Loucy (cell line): ENCODE measurements around the gene GNG13.

Source experiments
- H2AFZ ChIP-seq: fragments of 200-600 bp; sonication (generic); 2 replicates; pipeline ENCODE4 v1.6.0; 2016; ENCODE audit warnings: antibody characterized with exemption, mild to moderate bottlenecking, low read length, moderate library complexity
- H3F3A ChIP-seq: fragments of 200-600 bp; 2 replicates; pipeline ENCODE4 v1.6.0; 2016; ENCODE audit warnings: antibody characterized with exemption, low read depth, mild to moderate bottlenecking
- H3K27me3 ChIP-seq: fragments of 200-600 bp; sonication (generic); 2 replicates; pipeline ENCODE4 v1.6.1; 2014; ENCODE audit warnings: low read length, mild to moderate bottlenecking; ENCODE audit not compliant: insufficient read depth, poor library complexity, severe bottlenecking
- H3K36me3 ChIP-seq: fragments of 200-600 bp; sonication (generic); 2 replicates; pipeline ENCODE4 v1.6.1; 2016; ENCODE audit warnings: low read length; ENCODE audit not compliant: insufficient read depth
- H3K4me1 ChIP-seq: fragments of 200-600 bp; sonication (generic); 2 replicates; pipeline ENCODE4 v1.5.1; 2014; ENCODE audit warnings: low read length, mild to moderate bottlenecking; ENCODE audit not compliant: insufficient read depth, poor library complexity, severe bottlenecking
- H3K4me2 ChIP-seq: fragments of 200-600 bp; sonication (generic); 2 replicates; pipeline ENCODE4 v1.6.0; 2014; ENCODE audit warnings: antibody characterized with exemption, low read length, low read depth, mild to moderate bottlenecking; ENCODE audit not compliant: poor library complexity, severe bottlenecking
- H3K4me3 ChIP-seq: fragments of 200-600 bp; sonication (generic); 2 replicates; pipeline ENCODE4 v1.5.1; 2014; ENCODE audit warnings: low read length, mild to moderate bottlenecking, mixed read lengths; ENCODE audit not compliant: poor library complexity, severe bottlenecking
- H3K79me2 ChIP-seq: fragments of 200-600 bp; sonication (generic); 2 replicates; pipeline ENCODE4 v1.6.1; 2014; ENCODE audit warnings: low read length; ENCODE audit not compliant: insufficient read depth
- H3K9ac ChIP-seq: fragments of 200-600 bp; sonication (generic); 2 replicates; pipeline ENCODE4 v1.6.0; 2014; ENCODE audit warnings: mild to moderate bottlenecking, low read depth, low read length, moderate library complexity; ENCODE audit not compliant: poor library complexity, severe bottlenecking
- H3K9me2 ChIP-seq: fragments of 200-600 bp; sonication (generic); replicated peaks from 2 replicates; pipeline ENCODE4 v1.6.1; 2016; ENCODE audit warnings: low read depth, low read length, mixed read lengths
- H3K9me3 ChIP-seq: fragments of 200-600 bp; sonication (generic); 2 replicates; pipeline ENCODE4 v1.6.1; 2014; ENCODE audit warnings: mild to moderate bottlenecking, antibody characterized with exemption, low read length, low read depth; ENCODE audit not compliant: insufficient read depth
- H4K20me1 ChIP-seq: fragments of 200-600 bp; sonication (generic); 2 replicates; pipeline ENCODE4 v1.6.0; 2014; ENCODE audit warnings: antibody characterized with exemption, low read length, mild to moderate bottlenecking; ENCODE audit not compliant: insufficient read depth, poor library complexity, severe bottlenecking
- EZH2phosphoT487 ChIP-seq: fragments of 200-600 bp; IDR thresholded peaks from 2 replicates; pipeline ENCODE4 v1.6.1; 2018; ENCODE audit warnings: antibody characterized with exemption, mild to moderate bottlenecking, moderate library complexity, borderline replicate concordance
- TF ChIP-seq, protein P1 (sequence below): fragments of 200-600 bp; sonication (generic); conservative IDR thresholded peaks from 2 replicates; pipeline ENCODE4 v1.5.1; 2014; ENCODE audit warnings: mild to moderate bottlenecking, antibody characterized with exemption, low read length

Gene GNG13

DNA sequence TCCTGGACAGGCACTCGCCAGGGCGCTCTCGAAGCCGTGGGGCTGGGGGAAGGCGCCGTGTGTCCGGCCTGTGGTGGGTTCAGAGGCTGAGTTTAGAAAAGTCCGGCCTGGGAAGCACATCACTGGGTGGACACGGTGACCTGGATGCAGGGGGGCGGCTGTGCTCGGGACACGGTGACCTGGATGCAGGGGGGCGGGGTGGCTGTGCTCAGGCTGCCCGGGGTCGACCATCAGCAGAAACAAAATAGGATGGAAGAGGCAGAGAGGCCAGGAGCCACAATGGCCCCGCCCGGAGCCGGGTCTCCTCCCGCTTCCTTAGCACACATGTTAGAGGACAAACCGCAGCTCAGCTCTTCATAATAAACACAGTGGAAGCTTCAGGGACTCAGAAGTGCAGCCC, 43.2 kb upstream of the GNG13 start:
- Histone ChIP-seq H3K9ac (no peak overlapping the region), H3K4me3 (no peak overlapping the region), H3K9me2 (no peaks in the 10 kb centered on the region), H3K9me3 (no peaks in the 10 kb centered on the region; the same call in 1 of the 2 replicates), H3F3A (no peaks in the 10 kb centered on the region), H2AFZ (no peak overlapping the region), H3K4me2 (no peak overlapping the region), H4K20me1 (no peaks in the 10 kb centered on the region), H3K79me2 (no peaks in the 10 kb centered on the region), H3K4me1 (no peaks in the 10 kb centered on the region), H3K36me3 (no peaks in the 10 kb centered on the region), H3K27me3 (no peaks in the 10 kb centered on the region)
- no peak for TF ChIP-seq EZH2phosphoT487
- TF ChIP-seq, protein P1, sequence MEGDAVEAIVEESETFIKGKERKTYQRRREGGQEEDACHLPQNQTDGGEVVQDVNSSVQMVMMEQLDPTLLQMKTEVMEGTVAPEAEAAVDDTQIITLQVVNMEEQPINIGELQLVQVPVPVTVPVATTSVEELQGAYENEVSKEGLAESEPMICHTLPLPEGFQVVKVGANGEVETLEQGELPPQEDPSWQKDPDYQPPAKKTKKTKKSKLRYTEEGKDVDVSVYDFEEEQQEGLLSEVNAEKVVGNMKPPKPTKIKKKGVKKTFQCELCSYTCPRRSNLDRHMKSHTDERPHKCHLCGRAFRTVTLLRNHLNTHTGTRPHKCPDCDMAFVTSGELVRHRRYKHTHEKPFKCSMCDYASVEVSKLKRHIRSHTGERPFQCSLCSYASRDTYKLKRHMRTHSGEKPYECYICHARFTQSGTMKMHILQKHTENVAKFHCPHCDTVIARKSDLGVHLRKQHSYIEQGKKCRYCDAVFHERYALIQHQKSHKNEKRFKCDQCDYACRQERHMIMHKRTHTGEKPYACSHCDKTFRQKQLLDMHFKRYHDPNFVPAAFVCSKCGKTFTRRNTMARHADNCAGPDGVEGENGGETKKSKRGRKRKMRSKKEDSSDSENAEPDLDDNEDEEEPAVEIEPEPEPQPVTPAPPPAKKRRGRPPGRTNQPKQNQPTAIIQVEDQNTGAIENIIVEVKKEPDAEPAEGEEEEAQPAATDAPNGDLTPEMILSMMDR = no peak

- no peak overlapping the region for H3K4me3 ChIP-seq
- no peaks in the 10 kb centered on the region; the same call in 1 of the 2 replicates for H3K9me3 ChIP-seq
- TF ChIP-seq EZH2phosphoT487 = no peak
- TF ChIP-seq, protein P1 = no peak
- no peak overlapping the region for H2AFZ ChIP-seq
- no peaks in the 10 kb centered on the region for H3K27me3 ChIP-seq
- no peak overlapping the region for H3K4me2 ChIP-seq
- H3K9me2 ChIP-seq = no peaks in the 10 kb centered on the region
- no peak overlapping the region for H3K9ac ChIP-seq
- H3F3A ChIP-seq = no peaks in the 10 kb centered on the region
- H3K4me1 ChIP-seq = no peaks in the 10 kb centered on the region
- H3K36me3 ChIP-seq = no peaks in the 10 kb centered on the region
- no peaks in the 10 kb centered on the region for H3K79me2 ChIP-seq
- no peaks in the 10 kb centered on the region for H4K20me1 ChIP-seq
Observed at GRCh38 chr16:842711-843560, 42.4 kb upstream of the GNG13 start.

DNA sequence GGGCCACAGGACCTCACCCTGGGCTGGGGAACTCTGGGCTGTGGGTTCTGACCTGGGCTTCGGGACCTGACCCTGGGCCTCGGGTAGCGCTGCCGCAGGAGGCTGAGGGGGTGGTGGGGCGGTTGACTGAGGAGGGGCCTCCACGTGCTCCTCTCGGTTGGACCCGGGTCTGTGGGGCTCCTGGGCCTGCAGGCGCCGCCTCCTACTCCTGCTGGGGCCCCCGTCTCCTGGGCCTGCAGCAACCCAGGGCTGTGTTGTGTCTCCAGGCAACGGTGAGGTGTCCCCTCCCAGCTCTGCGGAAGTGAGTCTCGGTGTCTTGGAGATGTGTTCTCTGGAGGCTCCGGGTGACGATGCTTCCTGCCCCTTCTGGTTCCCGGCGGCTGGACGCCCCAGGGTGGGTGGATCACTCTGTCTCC, 41.5 kb upstream of the GNG13 start:
- Histone ChIP-seq H3K9me2 (no peaks in the 10 kb centered on the region), H3K4me2 (no peak overlapping the region), H3K9ac (no peak overlapping the region)

More for the DNA sequence above, 41.5 kb upstream of the GNG13 start:
- no peak for TF ChIP-seq EZH2phosphoT487
- TF ChIP-seq, protein P1 = no peak
- no peaks in the 10 kb centered on the region for H3K4me1 ChIP-seq
- H3K36me3 ChIP-seq = no peaks in the 10 kb centered on the region
- no peak overlapping the region for H2AFZ ChIP-seq
- H3K27me3 ChIP-seq = no peaks in the 10 kb centered on the region
- H3F3A ChIP-seq = no peaks in the 10 kb centered on the region
- no peak overlapping the region for H3K4me3 ChIP-seq
- no peaks in the 10 kb centered on the region for H3K79me2 ChIP-seq
- no peaks in the 10 kb centered on the region for H4K20me1 ChIP-seq
- no peaks in the 10 kb centered on the region; the same call in 1 of the 2 replicates for H3K9me3 ChIP-seq
